Neural progenitor cell (in vitro differentiated cells): ENCODE results near the gene GNAI2. TPM values are rescaled to one million over a fixed set of nuclear protein-coding genes. Genes with fewer than 3 reads are reported as not detected.

Experiments
- DNase-seq: peaks from one replicate; pipeline ENCODE4 v3.0.0-alpha.2; 2016; ENCODE audit warnings: low spot score
- H2AFZ ChIP-seq: fragments of 200-600 bp; sonication (generic); replicated peaks from 2 replicates; pipeline ENCODE4 v1.6.1; 2016; ENCODE audit warnings: antibody characterized with exemption
- H3F3A ChIP-seq: fragments of 200-600 bp; sonication (generic); 2 replicates; pipeline ENCODE4 v1.6.1; 2016; ENCODE audit warnings: antibody characterized with exemption, low read depth
- H3K27ac ChIP-seq: fragments of 200-600 bp; sonication (generic); 2 replicates; pipeline ENCODE4 v1.5.1; 2016; ENCODE audit warnings: mild to moderate bottlenecking
- H3K27me3 ChIP-seq: fragments of 200-600 bp; sonication (generic); 2 replicates; pipeline ENCODE4 v1.6.1; 2016; ENCODE audit warnings: mild to moderate bottlenecking, moderate library complexity
- H3K36me3 ChIP-seq: fragments of 200-600 bp; sonication (generic); 2 replicates; pipeline ENCODE4 v1.5.1; 2016
- H3K4me1 ChIP-seq: fragments of 200-600 bp; sonication (generic); 2 replicates; pipeline ENCODE4 v1.6.1; 2016; ENCODE audit warnings: mixed run types
- H3K4me2 ChIP-seq: fragments of 200-600 bp; sonication (generic); 2 replicates; pipeline ENCODE4 v1.6.1; 2016
- H3K4me3 ChIP-seq: fragments of 200-600 bp; sonication (generic); 2 replicates; pipeline ENCODE4 v1.5.1; 2016
- H3K79me2 ChIP-seq: fragments of 200-600 bp; sonication (generic); 2 replicates; pipeline ENCODE4 v1.6.1; 2016; ENCODE audit warnings: low read depth
- H3K9ac ChIP-seq: fragments of 200-600 bp; sonication (generic); 2 replicates; pipeline ENCODE4 v1.6.1; 2016
- H3K9me3 ChIP-seq: fragments of 200-600 bp; sonication (generic); 2 replicates; pipeline ENCODE4 v1.5.1; 2016; ENCODE audit warnings: low read depth
- H4K20me1 ChIP-seq: fragments of 200-600 bp; sonication (generic); 2 replicates; pipeline ENCODE4 v1.6.1; 2016; ENCODE audit warnings: low read depth
- H3K27ac Mint-ChIP-seq: 3 replicates; pipeline ENCODE4 v1.8.0; 2021; ENCODE audit warnings: mixed read lengths
- H3K27me3 Mint-ChIP-seq: 2 replicates; pipeline ENCODE4 v1.8.0; 2022; ENCODE audit warnings: low read depth, mild to moderate bottlenecking, inconsistent platforms, moderate library complexity, mixed read lengths; ENCODE audit not compliant: insufficient read depth
- H3K36me3 Mint-ChIP-seq: 3 replicates; pipeline ENCODE4 v1.8.0; 2021; ENCODE audit warnings: mixed read lengths
- H3K4me1 Mint-ChIP-seq: 3 replicates; pipeline ENCODE4 v1.8.0; 2021; ENCODE audit warnings: mixed read lengths
- H3K4me3 Mint-ChIP-seq: 3 replicates; pipeline ENCODE4 v1.8.0; 2021; ENCODE audit warnings: mild to moderate bottlenecking, moderate library complexity, mixed read lengths
- H3K9me3 Mint-ChIP-seq: 3 replicates; pipeline ENCODE4 v1.8.0; 2020; ENCODE audit warnings: mixed read lengths
- EZH2 ChIP-seq: fragments of 200-600 bp; sonication (generic); IDR thresholded peaks from 2 replicates; pipeline ENCODE4 v1.6.1; 2017; ENCODE audit warnings: antibody characterized with exemption, mild to moderate bottlenecking, moderate library complexity
- EZH2phosphoT487 ChIP-seq: fragments of 200-600 bp; sonication (generic); IDR thresholded peaks from 2 replicates; pipeline ENCODE4 v1.6.1; 2017; ENCODE audit warnings: antibody characterized with exemption
- total RNA-seq: library from RNA; depleted of rRNA; stranded (reverse); fragments of >200 nt; gene quantifications from 2 replicates; pipeline ENCODE4 v1.2.3, GENCODE V29; 2015; ENCODE audit warnings: low replicate concordance
- TF ChIP-seq, protein P1 (sequence below): fragments of 200-600 bp; sonication (generic); IDR thresholded peaks from 2 replicates; pipeline ENCODE4 v1.5.1; 2017; ENCODE audit warnings: antibody characterized with exemption, mild to moderate bottlenecking

Gene GNAI2
- total RNA-seq, 1 donor from 2014 or later: 249 TPM

- H4K20me1 ChIP-seq: peaks cover 60% of the 10 kb centered on the region
- H3K27ac Mint-ChIP-seq: peak overlapping the region; percentile 95
- peaks cover 56% of the 10 kb centered on the region for H3K4me1 Mint-ChIP-seq
- H3F3A ChIP-seq: peaks cover 70% of the 10 kb centered on the region
- no peak overlapping the region for H3K4me3 ChIP-seq
- no peaks in the 10 kb centered on the region for H3K9me3 Mint-ChIP-seq
- H3K4me3 Mint-ChIP-seq: peak overlapping the region; percentile 69
- peaks cover 11% of the 10 kb centered on the region for H3K79me2 ChIP-seq
- no peaks in the 10 kb centered on the region for H3K27me3 ChIP-seq
- DNase-seq: peak; percentile 71
- peaks cover 17% of the 10 kb centered on the region for H3K36me3 Mint-ChIP-seq
- no peaks in the 10 kb centered on the region for H3K36me3 ChIP-seq
- H3K9me3 ChIP-seq: no peaks in the 10 kb centered on the region
- peaks cover 8% of the 10 kb centered on the region for H3K27me3 Mint-ChIP-seq
- H2AFZ ChIP-seq: no peak overlapping the region
- H3K4me1 ChIP-seq: peaks cover 15% of the 10 kb centered on the region
- H3K4me2 ChIP-seq: no peak overlapping the region
- no peak overlapping the region for H3K9ac ChIP-seq
- no peak overlapping the region for H3K27ac ChIP-seq
- TF ChIP-seq EZH2 (no peak), EZH2phosphoT487 (no peak)
- TF ChIP-seq, protein P1, sequence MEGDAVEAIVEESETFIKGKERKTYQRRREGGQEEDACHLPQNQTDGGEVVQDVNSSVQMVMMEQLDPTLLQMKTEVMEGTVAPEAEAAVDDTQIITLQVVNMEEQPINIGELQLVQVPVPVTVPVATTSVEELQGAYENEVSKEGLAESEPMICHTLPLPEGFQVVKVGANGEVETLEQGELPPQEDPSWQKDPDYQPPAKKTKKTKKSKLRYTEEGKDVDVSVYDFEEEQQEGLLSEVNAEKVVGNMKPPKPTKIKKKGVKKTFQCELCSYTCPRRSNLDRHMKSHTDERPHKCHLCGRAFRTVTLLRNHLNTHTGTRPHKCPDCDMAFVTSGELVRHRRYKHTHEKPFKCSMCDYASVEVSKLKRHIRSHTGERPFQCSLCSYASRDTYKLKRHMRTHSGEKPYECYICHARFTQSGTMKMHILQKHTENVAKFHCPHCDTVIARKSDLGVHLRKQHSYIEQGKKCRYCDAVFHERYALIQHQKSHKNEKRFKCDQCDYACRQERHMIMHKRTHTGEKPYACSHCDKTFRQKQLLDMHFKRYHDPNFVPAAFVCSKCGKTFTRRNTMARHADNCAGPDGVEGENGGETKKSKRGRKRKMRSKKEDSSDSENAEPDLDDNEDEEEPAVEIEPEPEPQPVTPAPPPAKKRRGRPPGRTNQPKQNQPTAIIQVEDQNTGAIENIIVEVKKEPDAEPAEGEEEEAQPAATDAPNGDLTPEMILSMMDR: peak; percentile 72
These were observed 21.2 kb downstream of the GNAI2 start for GRCh38 chr3:50256978-50257890.

DNA sequence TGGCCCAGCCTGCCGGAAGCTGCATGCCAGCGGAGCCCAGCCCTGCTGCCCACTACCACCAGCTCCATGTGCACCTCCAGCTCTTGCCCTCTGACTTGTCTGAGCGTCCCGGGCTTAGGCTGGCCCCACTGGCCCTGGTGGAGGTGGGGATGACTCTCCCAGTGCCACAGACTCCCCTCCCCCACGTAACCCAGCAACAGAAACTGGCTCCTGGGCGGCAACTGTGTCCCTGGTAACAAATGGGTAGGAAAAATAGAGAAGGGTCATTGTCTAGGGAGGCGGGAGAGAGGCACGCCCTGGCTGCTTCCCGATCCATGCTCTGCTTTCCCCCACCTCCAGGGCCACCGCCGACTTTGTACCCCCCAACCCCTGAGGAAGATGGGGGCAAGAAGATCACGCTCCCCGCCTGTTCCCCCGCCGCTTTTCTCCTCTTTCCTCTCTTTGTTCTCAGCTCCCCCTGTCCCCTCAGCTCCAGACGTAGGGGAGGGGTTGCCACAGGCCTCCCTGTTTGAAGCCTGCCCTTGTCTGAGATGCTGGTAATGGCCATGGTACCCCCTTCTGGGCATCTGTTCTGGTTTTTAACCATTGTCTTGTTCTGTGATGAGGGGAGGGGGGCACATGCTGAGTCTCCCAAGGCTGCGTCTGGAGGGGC lies 22.2 kb downstream of the GNAI2 start:
- TF ChIP-seq, protein P1: no peak
- no peak for TF ChIP-seq EZH2
- no peak for TF ChIP-seq EZH2phosphoT487
- Histone ChIP-seq H2AFZ (no peak overlapping the region), H3K79me2 (peaks cover 2% of the 10 kb centered on the region), H3K27ac (peak overlapping the region; percentile 29), H3K4me2 (no peak overlapping the region), H3K36me3 (no peaks in the 10 kb centered on the region), H3K4me3 (no peak overlapping the region), H3K27me3 (no peaks in the 10 kb centered on the region), H3K9ac (no peak overlapping the region), H3K9me3 (no peaks in the 10 kb centered on the region), H3K4me1 (peaks cover 15% of the 10 kb centered on the region), H4K20me1 (peaks cover 51% of the 10 kb centered on the region), H3F3A (peaks cover 74% of the 10 kb centered on the region)
- Mint-ChIP-seq H3K4me1 (peaks cover 64% of the 10 kb centered on the region), H3K36me3 (peaks cover 16% of the 10 kb centered on the region), H3K4me3 (peak overlapping the region; percentile 69), H3K27me3 (peaks cover 8% of the 10 kb centered on the region), H3K9me3 (no peaks in the 10 kb centered on the region), H3K27ac (peak overlapping the region; percentile 95)
- no peak for DNase-seq

- DNase-seq: no peak
- Histone ChIP-seq H3K9me3 (no peaks in the 10 kb centered on the region), H3K9ac (no peak overlapping the region), H3K79me2 (no peaks in the 10 kb centered on the region), H4K20me1 (peaks cover 42% of the 10 kb centered on the region), H3F3A (peaks cover 77% of the 10 kb centered on the region), H3K36me3 (no peaks in the 10 kb centered on the region), H3K27me3 (no peaks in the 10 kb centered on the region), H3K4me1 (peaks cover 22% of the 10 kb centered on the region), H3K4me2 (no peak overlapping the region), H3K4me3 (no peak overlapping the region), H2AFZ (no peak overlapping the region), H3K27ac (peak overlapping the region; percentile 66)
- peaks cover 12% of the 10 kb centered on the region for H3K36me3 Mint-ChIP-seq
- H3K4me1 Mint-ChIP-seq: peaks cover 64% of the 10 kb centered on the region
- peaks cover 7% of the 10 kb centered on the region for H3K27me3 Mint-ChIP-seq
- no peaks in the 10 kb centered on the region for H3K9me3 Mint-ChIP-seq
- H3K4me3 Mint-ChIP-seq: peak overlapping the region; percentile 46
- peak overlapping the region; percentile 95 for H3K27ac Mint-ChIP-seq
- TF ChIP-seq, protein P1: no peak
- TF ChIP-seq EZH2phosphoT487 (no peak), EZH2 (no peak)
These were observed 23.0 kb downstream of the GNAI2 start for GRCh38 chr3:50258979-50259378.
